ENCODE results near the gene ZNF362.
"Not testable (repeated sequence)": the region's sequence is repeated elsewhere in the genome, so short reads cannot be mapped to it uniquely, and the experiment has no call there.

The ZNF362 gene, protein sequence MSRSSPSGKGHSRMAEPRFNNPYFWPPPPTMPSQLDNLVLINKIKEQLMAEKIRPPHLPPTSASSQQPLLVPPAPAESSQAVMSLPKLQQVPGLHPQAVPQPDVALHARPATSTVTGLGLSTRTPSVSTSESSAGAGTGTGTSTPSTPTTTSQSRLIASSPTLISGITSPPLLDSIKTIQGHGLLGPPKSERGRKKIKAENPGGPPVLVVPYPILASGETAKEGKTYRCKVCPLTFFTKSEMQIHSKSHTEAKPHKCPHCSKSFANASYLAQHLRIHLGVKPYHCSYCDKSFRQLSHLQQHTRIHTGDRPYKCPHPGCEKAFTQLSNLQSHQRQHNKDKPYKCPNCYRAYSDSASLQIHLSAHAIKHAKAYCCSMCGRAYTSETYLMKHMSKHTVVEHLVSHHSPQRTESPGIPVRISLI

GRCh38 chr1:33256471-33257206, at the start of gene ZNF362:
Gene ZNF362, plus strand, starts transcription at chr1:33256492. Its CDS starts 14,083 bp downstream, at chr1:33270575.
- DNase-seq (ENCODE audit: low read depth, low spot score), result peak; percentile 56

DNA sequence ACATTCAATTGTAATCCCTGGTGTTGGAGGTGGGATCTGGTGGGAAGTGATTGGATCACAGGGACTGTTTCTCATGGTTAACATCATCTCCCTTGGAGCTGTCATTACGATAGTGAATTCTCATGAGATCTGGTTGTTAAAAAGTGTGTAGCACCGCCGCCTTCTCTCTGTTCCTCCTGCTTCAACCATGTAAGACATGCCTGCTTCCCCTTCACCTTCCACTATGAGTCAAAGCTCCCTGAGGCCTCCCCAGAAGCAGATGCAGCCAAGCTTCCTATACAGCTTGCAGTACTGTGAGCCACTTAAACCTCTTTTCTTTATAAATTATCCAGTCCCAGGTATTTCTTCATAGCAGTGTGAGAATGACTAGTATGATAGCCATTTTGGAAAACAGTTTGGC, 44.3 kb upstream of the ZNF362 start:
- DNase-seq (ENCODE audit: low read depth, low spot score), result no peak

DNA sequence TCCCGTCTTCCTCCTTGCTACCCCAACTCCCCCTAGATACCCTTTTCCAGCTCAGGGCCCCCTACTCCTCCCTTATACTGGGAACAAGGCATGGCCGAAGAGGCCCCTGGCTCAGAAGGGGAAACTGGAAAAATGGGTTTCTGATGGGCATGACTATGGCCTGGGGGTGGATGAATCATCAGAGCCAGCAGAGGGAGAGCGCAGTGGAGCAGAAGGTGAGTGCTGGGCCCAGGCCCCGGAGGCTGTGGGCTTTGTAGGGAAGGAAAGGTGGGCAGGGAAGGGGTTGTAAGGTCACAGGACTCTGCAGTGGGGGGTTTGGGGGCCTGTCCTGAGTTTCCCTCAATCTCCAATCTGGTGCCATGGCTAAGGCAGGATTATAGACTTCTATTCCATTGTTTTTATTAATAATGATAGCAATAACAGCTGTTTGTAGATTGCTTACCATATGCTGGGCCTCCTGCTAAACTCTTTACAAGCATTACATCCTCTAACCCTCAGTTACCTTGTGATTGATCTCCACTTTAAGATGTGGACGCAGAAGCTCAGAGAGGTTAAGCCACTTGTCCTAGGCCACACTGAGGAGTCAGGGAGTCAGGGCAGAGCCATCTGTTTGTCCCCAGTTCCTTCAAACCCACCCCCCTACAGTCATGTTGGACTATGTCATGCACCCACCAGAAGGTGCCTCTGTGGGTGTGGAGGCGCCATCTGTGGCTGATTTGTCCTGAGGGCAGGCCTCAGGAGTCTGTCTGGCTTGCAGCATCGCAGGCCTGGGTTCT, 36.2 kb upstream of the ZNF362 start:
- no peak for DNase-seq (ENCODE audit: low read depth, low spot score)

DNA sequence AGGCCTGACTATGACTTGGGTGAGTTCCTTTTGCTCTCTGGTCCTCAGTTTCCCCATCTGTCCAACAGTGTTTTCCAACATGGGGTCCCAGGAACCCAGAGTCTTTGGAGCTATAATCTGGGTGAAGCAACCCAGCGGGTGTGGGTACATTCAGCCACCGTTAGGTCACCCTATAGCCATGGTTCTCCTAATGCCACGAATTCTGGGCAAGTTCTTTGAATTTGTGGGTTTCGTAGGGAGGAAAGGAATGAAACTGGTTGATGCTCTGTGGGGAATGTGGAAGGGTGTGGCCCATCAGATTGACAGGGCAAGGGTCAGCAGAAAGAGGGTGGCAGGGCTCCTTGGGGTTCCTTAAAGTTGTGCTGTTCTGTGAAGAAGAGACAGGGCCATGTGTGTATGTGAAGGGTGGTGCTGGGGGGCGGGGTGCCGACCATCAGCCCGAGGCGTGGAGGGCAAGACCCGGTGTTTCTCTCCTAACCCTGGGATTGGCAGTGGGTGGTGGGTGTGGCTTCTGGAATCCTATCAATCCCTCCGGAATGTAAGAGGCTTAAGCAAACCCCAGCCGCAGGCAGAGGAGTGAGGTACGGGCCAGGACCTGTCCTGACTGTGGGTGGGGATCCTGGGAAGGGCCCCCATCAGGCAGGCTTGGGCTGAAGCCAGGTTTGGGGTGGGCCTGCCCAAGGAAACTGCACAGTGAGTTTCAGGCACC, 35.5 kb upstream of the ZNF362 start:
- DNase-seq (ENCODE audit: low read depth, low spot score), result no peak

DNA sequence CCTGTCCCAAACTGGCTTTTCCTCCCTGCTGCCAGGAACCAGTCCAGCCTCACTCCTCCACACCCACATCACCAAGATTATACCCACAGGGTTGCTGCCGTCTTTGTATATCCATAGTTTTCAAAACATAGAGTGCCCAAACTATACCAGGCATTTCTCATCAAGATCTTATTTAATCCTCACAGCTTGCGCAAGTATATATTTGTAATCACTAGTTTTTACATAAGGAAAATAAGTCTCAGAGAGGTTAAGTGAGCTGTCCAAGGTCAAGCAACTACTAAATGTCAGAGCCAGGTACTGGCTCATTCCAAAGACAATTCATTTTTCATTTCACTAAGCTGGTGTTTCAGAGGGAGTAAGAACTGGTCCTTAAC, 34.9 kb upstream of the ZNF362 start:
- DNase-seq (ENCODE audit: low read depth, low spot score), result no peak

GRCh38 chr1:33222381-33222780, 33.9 kb upstream of the ZNF362 start:
- no peak for DNase-seq (ENCODE audit: low read depth, low spot score)

DNA sequence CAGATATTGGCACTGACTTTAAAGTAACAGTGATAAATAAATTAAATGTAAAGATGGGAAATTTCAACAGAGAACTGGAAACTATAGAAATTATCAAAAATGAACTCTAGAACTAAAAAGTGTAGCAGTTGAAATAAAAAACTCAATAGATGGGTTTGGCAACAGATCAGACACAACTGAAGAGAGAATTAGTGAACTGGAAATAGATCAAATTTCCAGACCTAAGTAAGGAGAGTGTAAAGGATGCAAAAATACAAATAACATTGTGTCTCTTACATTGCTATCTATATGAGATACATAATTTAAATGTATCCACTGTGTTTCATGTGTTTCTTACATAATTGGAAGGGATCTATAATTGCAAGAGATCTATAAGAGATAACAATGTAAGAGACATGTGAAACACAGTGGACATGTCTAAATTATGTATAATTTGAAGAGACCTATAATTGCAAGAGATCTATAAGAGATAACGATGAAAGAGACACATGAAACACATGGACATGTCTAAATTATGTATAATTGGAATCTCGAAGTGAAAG, 32.1 kb upstream of the ZNF362 start:
- no peak for DNase-seq (ENCODE audit: low read depth, low spot score)

GRCh38 chr1:33225586-33225985, 30.7 kb upstream of the ZNF362 start:
- DNase-seq (ENCODE audit: low read depth, low spot score), result no peak

DNA sequence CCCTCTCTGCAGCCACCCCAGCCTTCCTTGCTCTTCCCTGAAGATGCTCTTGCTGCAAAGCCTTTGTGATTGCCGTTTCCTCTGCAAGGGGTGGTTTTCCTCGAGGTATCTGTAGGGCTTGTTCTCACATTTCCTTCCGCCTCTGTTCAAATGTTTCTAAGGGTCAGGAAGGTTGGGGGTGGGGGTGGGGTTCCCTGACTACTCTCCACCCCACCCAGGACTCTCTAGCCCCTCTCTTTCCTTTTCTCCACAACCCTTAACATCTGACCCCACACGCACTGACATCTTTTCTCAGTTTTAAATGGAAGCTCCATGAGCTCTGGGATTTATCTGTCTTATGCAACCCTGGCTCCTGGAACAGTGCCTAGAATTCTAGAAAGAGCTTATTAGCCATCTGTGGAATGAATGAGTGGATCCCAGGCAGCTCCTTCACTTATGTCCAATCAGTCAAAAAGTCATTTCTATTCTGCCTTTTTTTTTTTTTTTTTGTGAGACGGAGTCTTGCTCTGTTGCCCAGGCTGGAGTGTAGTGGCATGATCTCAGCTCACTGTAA, 27.3 kb upstream of the ZNF362 start:
- DNase-seq (ENCODE audit: low read depth, low spot score), result peak; percentile 22

DNA sequence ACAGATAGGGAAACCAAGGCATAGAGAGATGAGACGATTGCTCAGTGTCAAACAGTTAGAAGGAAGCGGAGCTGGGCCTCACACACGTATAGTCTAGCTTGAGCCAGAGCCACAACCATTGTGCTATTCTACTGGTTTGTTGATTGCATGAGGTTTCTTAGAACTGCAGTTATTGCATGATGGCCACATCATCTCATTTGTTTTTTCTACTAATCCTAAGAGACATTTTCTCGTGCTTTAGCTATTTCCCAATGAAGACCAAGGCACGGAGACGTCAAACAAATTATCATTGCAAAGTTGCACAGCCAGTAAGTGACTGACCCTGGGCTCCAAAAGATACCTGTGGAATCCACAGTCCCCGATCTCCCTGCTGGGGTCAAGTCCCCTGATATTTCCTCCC, 25.1 kb upstream of the ZNF362 start:
- no peak for DNase-seq (ENCODE audit: low read depth, low spot score)

DNA sequence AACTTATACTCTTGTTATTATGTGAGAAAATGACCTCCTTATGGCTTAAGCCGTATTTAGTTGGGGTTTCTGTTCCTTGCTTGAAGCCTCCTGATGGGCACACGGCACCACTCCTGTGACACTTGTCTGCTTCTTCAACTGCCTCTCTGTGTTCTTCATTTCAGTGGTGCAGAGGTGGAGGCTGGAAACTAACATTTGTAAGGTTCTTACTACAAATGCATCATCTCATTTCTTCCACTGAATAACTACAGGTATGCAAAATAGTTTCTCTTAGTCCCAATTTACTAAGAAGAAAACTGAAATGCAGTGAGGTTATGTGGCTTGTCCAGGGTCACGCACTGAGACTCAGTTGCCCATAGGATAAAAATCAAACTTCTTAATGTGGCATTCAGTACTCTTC, 23.6 kb upstream of the ZNF362 start:
- DNase-seq (ENCODE audit: low read depth, low spot score), result no peak

GRCh38 chr1:33234131-33234530, 22.2 kb upstream of the ZNF362 start:
- DNase-seq (ENCODE audit: low read depth, low spot score), result no peak

DNA sequence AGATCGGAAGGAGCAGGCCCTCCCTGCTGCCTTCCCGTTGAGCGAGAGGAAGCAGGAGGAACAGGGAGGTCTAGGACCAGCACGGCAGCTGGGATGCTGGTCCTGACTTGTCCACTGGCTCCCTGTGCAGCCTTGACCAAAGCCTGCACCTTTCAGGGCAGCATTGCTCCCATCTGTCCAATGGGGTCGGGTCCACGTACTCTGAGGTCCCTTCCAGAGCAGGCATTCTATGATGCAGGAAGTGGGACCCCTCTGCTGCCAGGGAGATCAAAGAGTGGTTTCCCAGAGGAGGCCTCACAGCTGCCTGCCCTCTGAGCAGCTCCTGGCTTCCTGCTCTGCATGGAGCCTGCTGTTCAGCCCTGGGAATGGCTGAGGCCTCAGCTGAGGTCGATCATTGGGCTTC, 21.7 kb upstream of the ZNF362 start:
- DNase-seq (ENCODE audit: low read depth, low spot score), result peak; percentile 49

DNA sequence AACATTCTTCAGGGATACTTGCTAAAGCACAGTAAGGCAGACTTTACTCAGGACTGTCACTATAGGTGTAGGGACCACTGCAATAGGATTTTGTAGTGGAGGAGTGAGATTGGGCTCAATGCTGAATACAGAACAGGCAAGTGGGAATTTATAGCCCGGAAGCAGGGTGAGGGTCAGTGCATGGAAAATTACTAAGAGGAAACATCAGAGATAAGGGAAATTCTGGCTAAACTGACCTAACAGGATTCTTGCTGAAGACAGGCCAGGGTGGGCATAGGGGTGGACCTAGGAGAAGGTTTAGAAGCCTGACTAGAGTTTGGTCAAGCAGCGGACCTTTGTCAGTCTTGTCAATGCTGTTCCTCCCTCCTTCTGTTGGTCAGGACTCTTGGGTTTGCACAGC, 20.8 kb upstream of the ZNF362 start:
- no peak for DNase-seq (ENCODE audit: low read depth, low spot score)

- DNase-seq (ENCODE audit: low read depth, low spot score), result no peak
These were observed 19.8 kb upstream of the ZNF362 start for GRCh38 chr1:33236498-33236897.

DNA sequence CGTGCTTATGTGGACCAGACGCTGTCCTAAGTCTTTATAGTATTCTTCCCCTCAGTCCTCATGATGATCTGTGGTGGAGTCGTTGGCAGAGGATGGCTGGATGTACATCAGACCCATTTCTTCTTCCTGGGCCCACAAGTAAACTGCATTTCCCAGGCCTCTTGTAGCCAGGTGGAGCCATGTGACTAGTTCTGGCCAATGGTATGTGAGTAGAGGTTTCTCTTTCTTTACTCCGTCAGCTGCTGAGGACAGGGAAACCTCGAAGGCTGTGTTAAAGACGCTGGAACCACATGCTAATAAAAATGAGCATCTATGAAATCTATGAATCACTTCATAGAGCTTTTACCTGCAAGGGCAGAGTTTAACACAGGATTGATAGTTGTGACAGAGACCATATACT, 18.7 kb upstream of the ZNF362 start:
- no peak for DNase-seq (ENCODE audit: low read depth, low spot score)

GRCh38 chr1:33238194-33238724, 18.0 kb upstream of the ZNF362 start:
- DNase-seq (ENCODE audit: low read depth, low spot score), result not testable (repeated sequence)

DNA sequence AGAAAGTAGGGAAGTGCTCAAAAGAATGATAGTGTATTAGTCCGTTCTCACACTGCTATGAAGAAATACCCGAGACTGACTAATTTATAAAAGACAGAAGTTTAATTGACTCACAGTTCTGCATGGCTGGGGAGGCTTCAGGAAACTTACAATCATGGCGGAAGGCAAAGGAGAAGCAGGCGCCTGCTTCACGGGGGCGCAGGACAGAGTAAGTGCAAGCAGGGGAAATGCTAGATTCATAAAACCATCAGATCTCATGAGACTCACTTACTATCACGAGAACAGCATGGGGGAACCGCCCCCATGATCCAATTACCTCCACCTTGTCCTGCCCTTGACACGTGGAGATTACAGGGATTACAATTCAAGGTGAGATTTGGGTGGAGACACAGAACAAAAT, 16.9 kb upstream of the ZNF362 start:
- not testable (repeated sequence) for DNase-seq (ENCODE audit: low read depth, low spot score)

GRCh38 chr1:33241866-33242265, 14.4 kb upstream of the ZNF362 start:
- DNase-seq (ENCODE audit: low read depth, low spot score), result no peak

DNA sequence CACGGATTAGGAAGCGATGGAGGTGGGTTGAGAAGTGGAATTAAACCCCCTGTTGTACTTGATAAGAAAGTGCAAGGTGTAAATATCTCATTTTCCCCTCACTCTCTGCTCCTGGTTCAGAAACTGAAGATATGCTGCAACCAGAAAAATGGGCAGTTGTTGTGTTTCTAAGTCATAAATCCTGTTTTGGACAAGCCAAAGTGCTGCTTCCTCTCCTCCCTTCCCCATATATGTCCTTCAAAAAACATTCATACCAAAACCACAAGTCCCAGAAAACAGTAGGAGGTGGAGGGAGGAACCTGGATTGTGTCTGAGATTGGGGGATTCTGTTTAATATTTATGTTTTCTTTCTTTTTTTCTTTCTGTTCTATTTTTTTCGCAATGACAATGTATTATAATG, 13.6 kb upstream of the ZNF362 start:
- no peak for DNase-seq (ENCODE audit: low read depth, low spot score)

Data from brain pericyte (primary cell).